Epithelial cell of esophagus (primary cell): ENCODE results near the gene PLEKHS1.
"Not testable (repeated sequence)": the region's sequence is repeated elsewhere in the genome, so short reads cannot be mapped to it uniquely, and the experiment has no call there.

Experiments
- DNase-seq: peaks from one replicate; pipeline ENCODE4 v3.0.0; 2010; ENCODE audit warnings: low read depth
- H3K4me3 ChIP-seq: 2 replicates; pipeline ENCODE4 v1.5.1; 2011; ENCODE audit warnings: mild to moderate bottlenecking, low read length, control low read depth
- TF ChIP-seq, protein P1 (sequence below): IDR thresholded peaks from 2 replicates; pipeline ENCODE4 v1.5.1; 2011; ENCODE audit warnings: low read depth, mild to moderate bottlenecking, low read length, control low read depth, inconsistent platforms; ENCODE audit not compliant: insufficient read depth; ENCODE audit errors: missing control alignments

Gene PLEKHS1

GRCh38 chr10:113819989-113820388 is 68.5 kb downstream of the PLEKHS1 start:
- H3K4me3 ChIP-seq: no peak overlapping the region
- DNase-seq: no peak
- TF ChIP-seq, protein P1, sequence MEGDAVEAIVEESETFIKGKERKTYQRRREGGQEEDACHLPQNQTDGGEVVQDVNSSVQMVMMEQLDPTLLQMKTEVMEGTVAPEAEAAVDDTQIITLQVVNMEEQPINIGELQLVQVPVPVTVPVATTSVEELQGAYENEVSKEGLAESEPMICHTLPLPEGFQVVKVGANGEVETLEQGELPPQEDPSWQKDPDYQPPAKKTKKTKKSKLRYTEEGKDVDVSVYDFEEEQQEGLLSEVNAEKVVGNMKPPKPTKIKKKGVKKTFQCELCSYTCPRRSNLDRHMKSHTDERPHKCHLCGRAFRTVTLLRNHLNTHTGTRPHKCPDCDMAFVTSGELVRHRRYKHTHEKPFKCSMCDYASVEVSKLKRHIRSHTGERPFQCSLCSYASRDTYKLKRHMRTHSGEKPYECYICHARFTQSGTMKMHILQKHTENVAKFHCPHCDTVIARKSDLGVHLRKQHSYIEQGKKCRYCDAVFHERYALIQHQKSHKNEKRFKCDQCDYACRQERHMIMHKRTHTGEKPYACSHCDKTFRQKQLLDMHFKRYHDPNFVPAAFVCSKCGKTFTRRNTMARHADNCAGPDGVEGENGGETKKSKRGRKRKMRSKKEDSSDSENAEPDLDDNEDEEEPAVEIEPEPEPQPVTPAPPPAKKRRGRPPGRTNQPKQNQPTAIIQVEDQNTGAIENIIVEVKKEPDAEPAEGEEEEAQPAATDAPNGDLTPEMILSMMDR: no peak

- TF ChIP-seq, protein P1: no peak
- no peak overlapping the region for H3K4me3 ChIP-seq
- DNase-seq: no peak
These were observed 69.0 kb downstream of the PLEKHS1 start for GRCh38 chr10:113820507-113820906.

GRCh38 chr10:113821306-113821705 is 69.8 kb downstream of the PLEKHS1 start:
- not testable (repeated sequence) for DNase-seq, H3K4me3 ChIP-seq

DNA sequence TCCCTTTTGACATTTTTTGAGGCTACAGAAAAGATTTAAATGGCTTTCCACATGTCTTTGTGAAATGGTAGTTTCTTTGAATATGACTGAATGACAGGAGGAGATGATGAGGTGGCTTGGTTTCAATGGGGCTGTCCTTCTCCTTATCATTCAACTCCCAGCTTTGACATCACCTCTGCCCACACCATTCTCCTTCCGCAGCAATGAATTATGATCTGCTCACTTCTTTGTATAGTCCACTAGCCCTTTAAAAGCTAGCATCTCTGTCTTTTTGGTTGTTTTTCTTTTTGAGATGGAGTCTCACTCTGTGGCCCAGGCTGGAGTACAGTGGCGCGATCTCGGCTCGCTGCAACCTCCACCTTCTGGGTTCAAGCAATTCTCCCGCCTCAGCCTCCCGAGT is 70.7 kb downstream of the PLEKHS1 start:
- H3K4me3 ChIP-seq: no peak overlapping the region
- DNase-seq: no peak
- TF ChIP-seq, protein P1: no peak

- TF ChIP-seq, protein P1: no peak
- no peak overlapping the region for H3K4me3 ChIP-seq
- no peak for DNase-seq
These were observed 71.9 kb downstream of the PLEKHS1 start for GRCh38 chr10:113823389-113823788.

- TF ChIP-seq, protein P1: no peak
- no peak for DNase-seq
- H3K4me3 ChIP-seq: no peak overlapping the region
These were observed 74.3 kb downstream of the PLEKHS1 start for GRCh38 chr10:113825791-113826190.

DNA sequence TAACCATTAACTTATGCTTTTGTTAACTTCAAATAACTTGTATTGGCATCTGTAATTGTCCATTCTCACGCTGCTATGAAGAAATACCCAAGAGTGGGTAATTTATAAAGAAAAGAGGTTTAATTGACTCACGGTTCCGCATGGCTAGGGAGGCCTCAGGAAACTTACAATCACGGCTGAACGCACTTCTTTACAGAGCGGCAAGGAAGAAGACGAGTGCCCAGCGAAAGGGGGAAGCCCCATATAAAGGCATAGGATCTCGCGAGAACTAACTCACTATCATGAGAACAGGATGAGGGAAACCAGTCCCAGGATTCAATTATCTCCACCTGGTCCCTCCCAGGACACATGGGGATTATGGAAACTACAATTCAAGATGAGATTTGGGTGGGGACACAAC is 77.1 kb downstream of the PLEKHS1 start:
- H3K4me3 ChIP-seq, DNase-seq: not testable (repeated sequence)
